Muscle layer of colon (tissue), 2 donors: ENCODE data around the gene BBS9.

Experiments
- H3K27ac ChIP-seq: one replicate; pipeline ENCODE4 v1.7.0; 2013; ENCODE audit warnings: low read depth, mild to moderate bottlenecking, low read length, moderate library complexity
- H3K27me3 ChIP-seq, 2 donors: one replicate each; pipeline ENCODE4 v1.7.0; 2013; ENCODE audit warnings: low read length in 2 of 2, mild to moderate bottlenecking in 2 of 2; ENCODE audit not compliant: insufficient read depth in 2 of 2, control insufficient read depth in 1 of 2
- H3K36me3 ChIP-seq: one replicate; pipeline ENCODE4 v1.7.0; 2013; ENCODE audit warnings: mild to moderate bottlenecking, low read length; ENCODE audit not compliant: insufficient read depth
- H3K4me1 ChIP-seq: one replicate; pipeline ENCODE4 v1.7.0; 2013; ENCODE audit warnings: mild to moderate bottlenecking, low read length; ENCODE audit not compliant: insufficient read depth
- H3K4me3 ChIP-seq, 2 donors: one replicate each; pipeline ENCODE4 v1.7.0; 2013; ENCODE audit warnings: low read length in 2 of 2, low read depth in 1 of 2, mild to moderate bottlenecking in 1 of 2, moderate library complexity in 1 of 2
- H3K9ac ChIP-seq: one replicate; pipeline ENCODE4 v1.7.0; 2013; ENCODE audit warnings: low read length
- H3K9me3 ChIP-seq: one replicate; pipeline ENCODE4 v1.7.0; 2013; ENCODE audit warnings: mild to moderate bottlenecking, low read length
- donor health status: abdominal sarcoma.
- donor health status: Adenocarcinoma of cecum.

The BBS9 gene

GRCh38 chr7:33179519-33179918 is 50.2 kb downstream of the BBS9 start:
- Histone ChIP-seq H3K4me3 (no peak overlapping the region), H3K9ac (no peak overlapping the region), H3K27ac (no peak overlapping the region), H3K9me3 (no peaks in the 10 kb centered on the region), H3K4me1 (no peaks in the 10 kb centered on the region), H3K27me3 (no peaks in the 10 kb centered on the region), H3K36me3 (peaks cover 9% of the 10 kb centered on the region)

- peaks cover under 1% of the 10 kb centered on the region for H3K36me3 ChIP-seq
- no peak overlapping the region for H3K9ac ChIP-seq
- H3K27ac ChIP-seq: no peak overlapping the region
- no peak overlapping the region for H3K4me3 ChIP-seq
- no peaks in the 10 kb centered on the region for H3K27me3 ChIP-seq
- no peaks in the 10 kb centered on the region for H3K9me3 ChIP-seq
- H3K4me1 ChIP-seq: no peaks in the 10 kb centered on the region
Observed at GRCh38 chr7:33183504-33183903, 54.1 kb downstream of the BBS9 start.

- no peak overlapping the region for H3K9ac ChIP-seq
- H3K27me3 ChIP-seq: no peaks in the 10 kb centered on the region
- H3K4me1 ChIP-seq: no peaks in the 10 kb centered on the region
- H3K36me3 ChIP-seq: no peaks in the 10 kb centered on the region
- H3K9me3 ChIP-seq: no peaks in the 10 kb centered on the region
- no peak overlapping the region for H3K27ac ChIP-seq
- no peak overlapping the region for H3K4me3 ChIP-seq
Observed at GRCh38 chr7:33184828-33185227, 55.5 kb downstream of the BBS9 start.

- Histone ChIP-seq H3K27me3 (no peaks in the 10 kb centered on the region), H3K4me1 (no peaks in the 10 kb centered on the region), H3K4me3 (no peak overlapping the region), H3K9ac (no peak overlapping the region), H3K27ac (no peak overlapping the region), H3K9me3 (no peaks in the 10 kb centered on the region), H3K36me3 (no peaks in the 10 kb centered on the region)
Observed at GRCh38 chr7:33185786-33186185, 56.4 kb downstream of the BBS9 start.

GRCh38 chr7:33186192-33186591 is 56.8 kb downstream of the BBS9 start:
- no peak overlapping the region for H3K9ac ChIP-seq
- no peaks in the 10 kb centered on the region for H3K4me1 ChIP-seq
- H3K27ac ChIP-seq: no peak overlapping the region
- no peaks in the 10 kb centered on the region for H3K36me3 ChIP-seq
- H3K9me3 ChIP-seq: no peaks in the 10 kb centered on the region
- H3K27me3 ChIP-seq: no peaks in the 10 kb centered on the region
- H3K4me3 ChIP-seq: no peak overlapping the region

GRCh38 chr7:33190688-33191304 is 61.4 kb downstream of the BBS9 start:
- Histone ChIP-seq H3K9me3 (no peaks in the 10 kb centered on the region), H3K27ac (no peak overlapping the region), H3K4me3 (no peak overlapping the region), H3K4me1 (no peaks in the 10 kb centered on the region), H3K36me3 (no peaks in the 10 kb centered on the region), H3K27me3 (no peaks in the 10 kb centered on the region), H3K9ac (no peak overlapping the region)

- H3K27me3 ChIP-seq: no peaks in the 10 kb centered on the region
- H3K36me3 ChIP-seq: no peaks in the 10 kb centered on the region
- no peak overlapping the region for H3K4me3 ChIP-seq
- no peaks in the 10 kb centered on the region for H3K4me1 ChIP-seq
- no peak overlapping the region for H3K27ac ChIP-seq
- H3K9ac ChIP-seq: no peak overlapping the region
- H3K9me3 ChIP-seq: no peaks in the 10 kb centered on the region
Observed at GRCh38 chr7:33191340-33191739, 62.0 kb downstream of the BBS9 start.

GRCh38 chr7:33192695-33193291 is 63.4 kb downstream of the BBS9 start:
- no peaks in the 10 kb centered on the region for H3K9me3 ChIP-seq
- no peak overlapping the region for H3K9ac ChIP-seq
- H3K36me3 ChIP-seq: no peaks in the 10 kb centered on the region
- no peaks in the 10 kb centered on the region for H3K4me1 ChIP-seq
- no peak overlapping the region for H3K4me3 ChIP-seq
- H3K27ac ChIP-seq: no peak overlapping the region
- no peaks in the 10 kb centered on the region for H3K27me3 ChIP-seq

GRCh38 chr7:33193308-33193864 is 64.0 kb downstream of the BBS9 start:
- Histone ChIP-seq H3K9me3 (no peaks in the 10 kb centered on the region), H3K4me3 (no peak overlapping the region)

GRCh38 chr7:33195264-33195663 is 65.9 kb downstream of the BBS9 start:
- no peaks in the 10 kb centered on the region for H3K4me1 ChIP-seq
- H3K27me3 ChIP-seq: no peaks in the 10 kb centered on the region
- H3K4me3 ChIP-seq: no peak overlapping the region
- H3K9ac ChIP-seq: no peak overlapping the region
- H3K36me3 ChIP-seq: no peaks in the 10 kb centered on the region
- H3K27ac ChIP-seq: no peak overlapping the region
- H3K9me3 ChIP-seq: no peaks in the 10 kb centered on the region

More at GRCh38 chr7:33193308-33193864, 64.0 kb downstream of the BBS9 start:
- Histone ChIP-seq H3K27ac (no peak overlapping the region), H3K36me3 (no peaks in the 10 kb centered on the region), H3K4me1 (no peaks in the 10 kb centered on the region), H3K27me3 (no peaks in the 10 kb centered on the region), H3K9ac (no peak overlapping the region)

GRCh38 chr7:33196221-33196620 is 66.9 kb downstream of the BBS9 start:
- no peaks in the 10 kb centered on the region for H3K4me1 ChIP-seq
- H3K27me3 ChIP-seq: no peaks in the 10 kb centered on the region
- H3K27ac ChIP-seq: no peak overlapping the region
- H3K9ac ChIP-seq: no peak overlapping the region
- no peak overlapping the region for H3K4me3 ChIP-seq
- H3K9me3 ChIP-seq: no peaks in the 10 kb centered on the region
- H3K36me3 ChIP-seq: no peaks in the 10 kb centered on the region

GRCh38 chr7:33200282-33200681 is 70.9 kb downstream of the BBS9 start:
- no peaks in the 10 kb centered on the region for H3K36me3 ChIP-seq
- no peaks in the 10 kb centered on the region for H3K27me3 ChIP-seq
- no peak overlapping the region for H3K9ac ChIP-seq
- no peaks in the 10 kb centered on the region for H3K9me3 ChIP-seq
- H3K4me1 ChIP-seq: no peaks in the 10 kb centered on the region
- H3K27ac ChIP-seq: no peak overlapping the region
- H3K4me3 ChIP-seq: no peak overlapping the region
